OCI-LY3 (cell line): ENCODE measurements around the gene RNF11.

Experiments
- CTCF ChIP-seq: fragments of 200-600, 300-600 bp; sonication (generic); IDR thresholded peaks from 2 replicates; pipeline ENCODE4 v1.5.1; 2014; ENCODE audit warnings: antibody characterized with exemption, low read length, low read depth
- EZH2phosphoT487 ChIP-seq: fragments of 200-600 bp; shearing (Covaris generic); IDR thresholded peaks from 2 replicates; pipeline ENCODE4 v1.6.1; 2018; ENCODE audit warnings: antibody characterized with exemption, mixed run types, low read depth

- TF ChIP-seq CTCF (no peak), EZH2phosphoT487 (no peak)
Observed at GRCh38 chr1:51247499-51247898, 11.4 kb downstream of the RNF11 start.
